Neural cell (in vitro differentiated cells): ENCODE measurements around the gene NEK10. TPM values are rescaled to one million over a fixed set of nuclear protein-coding genes. Genes with fewer than 3 reads are reported as not detected.

ENCODE experiments used
- H2AFZ ChIP-seq: fragments of 200-600, 300-800 bp; sonication (generic), shearing (Covaris generic); 2 replicates; pipeline ENCODE4 v1.6.0; 2014; ENCODE audit warnings: low read depth, mild to moderate bottlenecking, antibody characterized with exemption, low read length, moderate library complexity
- H3F3A ChIP-seq: fragments of 200-600 bp; shearing (Covaris generic); 2 replicates; pipeline ENCODE4 v1.6.1; 2016; ENCODE audit warnings: mild to moderate bottlenecking, moderate library complexity, mixed read lengths, antibody characterized with exemption, low read length; ENCODE audit not compliant: insufficient read depth, poor library complexity, severe bottlenecking
- H3K27ac ChIP-seq: fragments of 200-600, 300-800 bp; sonication (generic), shearing (Covaris generic); 2 replicates; pipeline ENCODE4 v1.5.1; 2014; ENCODE audit warnings: mild to moderate bottlenecking, low read length, moderate library complexity
- H3K27me3 ChIP-seq: fragments of 300-800, 200-600 bp; sonication (generic), shearing (Covaris generic); 2 replicates; pipeline ENCODE4 v1.6.0; 2014; ENCODE audit warnings: mild to moderate bottlenecking, low read depth, low read length, moderate library complexity; ENCODE audit not compliant: insufficient read depth
- H3K36me3 ChIP-seq: fragments of 300-800, 200-600 bp; sonication (generic), shearing (Covaris generic); 2 replicates; pipeline ENCODE4 v1.5.1; 2014; ENCODE audit warnings: mild to moderate bottlenecking, antibody characterized with exemption, low read length, moderate library complexity; ENCODE audit not compliant: insufficient read depth
- H3K4me2 ChIP-seq: fragments of 300-800, 200-600 bp; sonication (generic), shearing (Covaris generic); 2 replicates; pipeline ENCODE4 v1.6.0; 2014; ENCODE audit warnings: mild to moderate bottlenecking, low read length
- H3K4me3 ChIP-seq: fragments of 300-800, 200-600 bp; sonication (generic), shearing (Covaris generic); 2 replicates; pipeline ENCODE4 v1.5.1; 2014; ENCODE audit warnings: mild to moderate bottlenecking, low read length, moderate library complexity
- H3K79me2 ChIP-seq: fragments of 200-600 bp; shearing (Covaris generic); replicated peaks from 2 replicates; pipeline ENCODE4 v1.6.0; 2014; ENCODE audit warnings: mild to moderate bottlenecking, low read length, moderate library complexity; ENCODE audit not compliant: insufficient read depth
- H3K9ac ChIP-seq: fragments of 300-800, 200-600 bp; sonication (generic), shearing (Covaris generic); 2 replicates; pipeline ENCODE4 v1.6.1; 2016; ENCODE audit warnings: mild to moderate bottlenecking, low read length, mixed read lengths
- H3K9me2 ChIP-seq: fragments of 200-600 bp; shearing (Covaris generic); 2 replicates; pipeline ENCODE4 v1.6.1; 2016; ENCODE audit warnings: mild to moderate bottlenecking, low read length, mixed read lengths; ENCODE audit not compliant: insufficient read depth
- H3K9me3 ChIP-seq: fragments of 200-600, 300-800 bp; sonication (generic), shearing (Covaris generic); 2 replicates; pipeline ENCODE4 v1.6.1; 2016; ENCODE audit warnings: mild to moderate bottlenecking, mixed run types, low read length, moderate library complexity, mixed read lengths
- H4K20me1 ChIP-seq: fragments of 200-600 bp; shearing (Covaris generic); 2 replicates; pipeline ENCODE4 v1.6.1; 2016; ENCODE audit warnings: mild to moderate bottlenecking, mixed run types; ENCODE audit not compliant: insufficient read depth
- EP300 ChIP-seq: fragments of 450-650 bp; conservative IDR thresholded peaks from 2 replicates; pipeline ENCODE4 v1.6.1; 2014; ENCODE audit warnings: antibody characterized with exemption, mild to moderate bottlenecking, moderate library complexity; ENCODE audit not compliant: poor library complexity, severe bottlenecking
- EZH2 ChIP-seq: fragments of 200-600, 300-800 bp; shearing (Covaris generic), sonication (generic); IDR thresholded peaks from 2 replicates; pipeline ENCODE4 v1.6.1; 2014; ENCODE audit warnings: antibody characterized with exemption, low read length, borderline replicate concordance, mild to moderate bottlenecking; ENCODE audit not compliant: insufficient read depth, poor library complexity, severe bottlenecking
- MXI1 ChIP-seq: fragments of 450-650 bp; conservative IDR thresholded peaks from 2 replicates; pipeline ENCODE4 v1.6.1; 2014; ENCODE audit warnings: antibody characterized with exemption, mild to moderate bottlenecking; ENCODE audit not compliant: poor library complexity, severe bottlenecking
- POLR2AphosphoS5 ChIP-seq: IDR thresholded peaks from 2 replicates; pipeline ENCODE4 v1.6.1; 2012
- RAD21 ChIP-seq: fragments of 450-650 bp; conservative IDR thresholded peaks from 2 replicates; pipeline ENCODE4 v1.6.1; 2014; ENCODE audit warnings: antibody characterized with exemption, mild to moderate bottlenecking, moderate library complexity
- SMC3 ChIP-seq: fragments of 450-650 bp; conservative IDR thresholded peaks from 2 replicates; pipeline ENCODE4 v1.6.1; 2014; ENCODE audit warnings: antibody characterized with exemption, mild to moderate bottlenecking, moderate library complexity; ENCODE audit not compliant: poor library complexity
- TAF1 ChIP-seq: IDR thresholded peaks from 2 replicates; pipeline ENCODE4 v1.6.1; 2012; ENCODE audit warnings: low read depth
- polyA plus RNA-seq: library from polyadenylated mRNA; depleted of rRNA; stranded (reverse); fragments of >200 nt; gene quantifications from 2 replicates; pipeline ENCODE4 v1.2.3, GENCODE V29; 2014
- TF ChIP-seq, protein P1 (sequence below): fragments of 450-650 bp; IDR thresholded peaks from 2 replicates; pipeline ENCODE4 v1.5.1; 2014; ENCODE audit warnings: antibody characterized with exemption, mild to moderate bottlenecking, moderate library complexity; ENCODE audit not compliant: poor library complexity, severe bottlenecking
- TF ChIP-seq, protein P2 (sequence below): IDR thresholded peaks from 2 replicates; pipeline ENCODE4 v1.6.1; 2012; ENCODE audit warnings: borderline replicate concordance

The NEK10 gene
- polyA plus RNA-seq, 1 donor from 2014 or later: 17.6 TPM

DNA sequence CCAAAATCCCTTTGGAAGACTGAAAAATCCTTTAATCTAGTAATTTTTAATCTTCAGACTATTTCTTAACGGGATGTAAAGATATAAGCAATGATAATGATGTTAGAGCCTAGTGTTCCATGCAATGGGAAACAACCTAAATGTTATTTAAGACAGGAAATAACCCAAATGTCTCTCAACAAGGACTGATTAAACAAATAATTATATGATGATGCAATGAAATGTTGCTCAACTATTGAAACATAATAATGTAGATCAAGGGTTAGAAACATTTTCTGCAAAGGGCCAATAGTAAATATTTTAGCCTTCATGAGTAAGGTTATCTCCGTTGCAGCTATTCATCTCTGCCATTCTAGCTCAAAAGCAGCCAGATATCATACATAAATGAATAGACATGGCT lies 275.4 kb downstream of the NEK10 start:
- no peak overlapping the region for H3K4me3 ChIP-seq
- no peaks in the 10 kb centered on the region for H3K9me2 ChIP-seq
- H3K36me3 ChIP-seq: no peaks in the 10 kb centered on the region
- no peak overlapping the region for H2AFZ ChIP-seq
- no peaks in the 10 kb centered on the region for H4K20me1 ChIP-seq
- no peaks in the 10 kb centered on the region for H3K79me2 ChIP-seq
- no peak overlapping the region for H3K4me2 ChIP-seq
- no peak overlapping the region for H3K27ac ChIP-seq
- no peaks in the 10 kb centered on the region for H3K27me3 ChIP-seq
- no peaks in the 10 kb centered on the region for H3K9me3 ChIP-seq
- no peak overlapping the region for H3K9ac ChIP-seq
- peaks cover 3% of the 10 kb centered on the region for H3F3A ChIP-seq
- TF ChIP-seq MXI1: no peak
- TF ChIP-seq EZH2: no peak
- TF ChIP-seq, protein P1, sequence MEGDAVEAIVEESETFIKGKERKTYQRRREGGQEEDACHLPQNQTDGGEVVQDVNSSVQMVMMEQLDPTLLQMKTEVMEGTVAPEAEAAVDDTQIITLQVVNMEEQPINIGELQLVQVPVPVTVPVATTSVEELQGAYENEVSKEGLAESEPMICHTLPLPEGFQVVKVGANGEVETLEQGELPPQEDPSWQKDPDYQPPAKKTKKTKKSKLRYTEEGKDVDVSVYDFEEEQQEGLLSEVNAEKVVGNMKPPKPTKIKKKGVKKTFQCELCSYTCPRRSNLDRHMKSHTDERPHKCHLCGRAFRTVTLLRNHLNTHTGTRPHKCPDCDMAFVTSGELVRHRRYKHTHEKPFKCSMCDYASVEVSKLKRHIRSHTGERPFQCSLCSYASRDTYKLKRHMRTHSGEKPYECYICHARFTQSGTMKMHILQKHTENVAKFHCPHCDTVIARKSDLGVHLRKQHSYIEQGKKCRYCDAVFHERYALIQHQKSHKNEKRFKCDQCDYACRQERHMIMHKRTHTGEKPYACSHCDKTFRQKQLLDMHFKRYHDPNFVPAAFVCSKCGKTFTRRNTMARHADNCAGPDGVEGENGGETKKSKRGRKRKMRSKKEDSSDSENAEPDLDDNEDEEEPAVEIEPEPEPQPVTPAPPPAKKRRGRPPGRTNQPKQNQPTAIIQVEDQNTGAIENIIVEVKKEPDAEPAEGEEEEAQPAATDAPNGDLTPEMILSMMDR: no peak
- no peak for TF ChIP-seq TAF1
- no peak for TF ChIP-seq EP300
- no peak for TF ChIP-seq SMC3
- TF ChIP-seq, protein P2, sequence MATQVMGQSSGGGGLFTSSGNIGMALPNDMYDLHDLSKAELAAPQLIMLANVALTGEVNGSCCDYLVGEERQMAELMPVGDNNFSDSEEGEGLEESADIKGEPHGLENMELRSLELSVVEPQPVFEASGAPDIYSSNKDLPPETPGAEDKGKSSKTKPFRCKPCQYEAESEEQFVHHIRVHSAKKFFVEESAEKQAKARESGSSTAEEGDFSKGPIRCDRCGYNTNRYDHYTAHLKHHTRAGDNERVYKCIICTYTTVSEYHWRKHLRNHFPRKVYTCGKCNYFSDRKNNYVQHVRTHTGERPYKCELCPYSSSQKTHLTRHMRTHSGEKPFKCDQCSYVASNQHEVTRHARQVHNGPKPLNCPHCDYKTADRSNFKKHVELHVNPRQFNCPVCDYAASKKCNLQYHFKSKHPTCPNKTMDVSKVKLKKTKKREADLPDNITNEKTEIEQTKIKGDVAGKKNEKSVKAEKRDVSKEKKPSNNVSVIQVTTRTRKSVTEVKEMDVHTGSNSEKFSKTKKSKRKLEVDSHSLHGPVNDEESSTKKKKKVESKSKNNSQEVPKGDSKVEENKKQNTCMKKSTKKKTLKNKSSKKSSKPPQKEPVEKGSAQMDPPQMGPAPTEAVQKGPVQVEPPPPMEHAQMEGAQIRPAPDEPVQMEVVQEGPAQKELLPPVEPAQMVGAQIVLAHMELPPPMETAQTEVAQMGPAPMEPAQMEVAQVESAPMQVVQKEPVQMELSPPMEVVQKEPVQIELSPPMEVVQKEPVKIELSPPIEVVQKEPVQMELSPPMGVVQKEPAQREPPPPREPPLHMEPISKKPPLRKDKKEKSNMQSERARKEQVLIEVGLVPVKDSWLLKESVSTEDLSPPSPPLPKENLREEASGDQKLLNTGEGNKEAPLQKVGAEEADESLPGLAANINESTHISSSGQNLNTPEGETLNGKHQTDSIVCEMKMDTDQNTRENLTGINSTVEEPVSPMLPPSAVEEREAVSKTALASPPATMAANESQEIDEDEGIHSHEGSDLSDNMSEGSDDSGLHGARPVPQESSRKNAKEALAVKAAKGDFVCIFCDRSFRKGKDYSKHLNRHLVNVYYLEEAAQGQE: no peak
- no peak for TF ChIP-seq RAD21
- TF ChIP-seq POLR2AphosphoS5: no peak

DNA sequence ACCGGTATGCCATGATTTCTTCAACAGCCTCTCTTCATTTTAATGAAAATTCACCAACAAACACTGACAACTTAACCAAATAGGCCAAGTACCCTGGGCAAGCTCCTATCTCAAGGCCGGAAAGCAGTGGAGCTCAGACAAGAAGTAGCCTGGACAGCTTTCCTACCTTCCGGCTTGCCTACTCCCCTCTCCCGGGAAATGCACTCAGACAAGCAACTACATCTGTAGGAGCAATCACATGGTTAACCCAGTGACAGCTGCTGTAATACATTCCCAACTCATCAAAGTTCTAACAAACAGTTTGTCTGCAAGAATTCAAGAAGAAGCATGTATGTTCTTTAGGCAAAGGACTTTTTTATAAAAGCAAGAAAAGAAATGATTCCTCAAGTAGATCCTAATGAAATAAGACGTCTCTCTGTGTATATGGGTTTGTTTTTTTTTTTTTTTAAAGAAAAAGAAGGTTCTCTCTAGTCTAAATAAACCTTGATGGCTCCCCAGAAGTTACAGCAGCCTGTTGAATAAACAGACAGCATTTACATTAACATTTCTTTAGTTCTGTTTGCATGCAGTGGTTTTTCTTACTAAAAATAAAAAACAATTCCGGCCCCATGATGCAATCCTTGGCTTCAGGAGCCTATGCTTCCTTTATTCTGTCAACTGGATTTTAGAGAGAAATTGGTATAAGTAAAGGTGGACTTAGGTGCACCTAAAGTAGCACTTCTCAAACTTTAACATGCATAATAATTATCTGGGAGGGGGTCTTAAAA lies 278.7 kb downstream of the NEK10 start:
- H3K4me2 ChIP-seq: no peak overlapping the region
- H3F3A ChIP-seq: peaks cover 3% of the 10 kb centered on the region
- no peak overlapping the region for H3K4me3 ChIP-seq
- no peaks in the 10 kb centered on the region for H3K9me2 ChIP-seq
- H4K20me1 ChIP-seq: no peaks in the 10 kb centered on the region
- H3K36me3 ChIP-seq: no peaks in the 10 kb centered on the region
- no peaks in the 10 kb centered on the region for H3K27me3 ChIP-seq
- no peaks in the 10 kb centered on the region for H3K79me2 ChIP-seq
- no peak for TF ChIP-seq EP300
- TF ChIP-seq, protein P2: no peak
- no peak for TF ChIP-seq MXI1
- TF ChIP-seq RAD21: no peak
- TF ChIP-seq TAF1: no peak
- TF ChIP-seq, protein P1: no peak
- TF ChIP-seq SMC3: no peak
- TF ChIP-seq POLR2AphosphoS5: no peak
- no peak for TF ChIP-seq EZH2
- H3K9me3 ChIP-seq: no peaks in the 10 kb centered on the region
- no peak overlapping the region for H2AFZ ChIP-seq
- no peak overlapping the region for H3K27ac ChIP-seq
- H3K9ac ChIP-seq: no peak overlapping the region
